ENCODE data around the gene ARHGAP42. TPM values are rescaled to one million over a fixed set of nuclear protein-coding genes. Genes with fewer than 3 reads are reported as not detected.

The ARHGAP42 gene
- total RNA-seq, 4 donors from 2014 or later = 5.1 to 10.6 (median 8.0) TPM

DNA sequence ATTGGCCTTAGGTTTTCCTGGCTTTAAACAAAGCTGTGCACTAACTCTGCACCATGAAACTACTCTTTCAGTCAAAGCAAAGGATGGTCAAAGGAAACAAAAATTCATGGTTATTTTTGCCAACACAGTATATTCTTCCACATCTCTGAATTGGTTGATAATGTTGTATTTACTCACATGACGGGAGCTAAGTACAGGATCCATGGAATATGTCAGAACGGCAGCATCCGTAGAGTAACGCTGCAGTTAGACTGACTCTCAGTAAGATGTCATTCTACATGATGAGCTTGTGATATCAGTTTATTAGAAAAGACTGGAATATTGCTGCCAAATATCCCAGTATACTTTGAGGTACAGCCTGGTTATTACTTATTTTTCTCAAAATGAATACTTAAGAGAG, 270.4 kb downstream of the ARHGAP42 start:
- H3K4me1 ChIP-seq = no peaks in the 10 kb centered on the region
- no peaks in the 10 kb centered on the region for H3K9me3 ChIP-seq
- TF ChIP-seq, protein P1, sequence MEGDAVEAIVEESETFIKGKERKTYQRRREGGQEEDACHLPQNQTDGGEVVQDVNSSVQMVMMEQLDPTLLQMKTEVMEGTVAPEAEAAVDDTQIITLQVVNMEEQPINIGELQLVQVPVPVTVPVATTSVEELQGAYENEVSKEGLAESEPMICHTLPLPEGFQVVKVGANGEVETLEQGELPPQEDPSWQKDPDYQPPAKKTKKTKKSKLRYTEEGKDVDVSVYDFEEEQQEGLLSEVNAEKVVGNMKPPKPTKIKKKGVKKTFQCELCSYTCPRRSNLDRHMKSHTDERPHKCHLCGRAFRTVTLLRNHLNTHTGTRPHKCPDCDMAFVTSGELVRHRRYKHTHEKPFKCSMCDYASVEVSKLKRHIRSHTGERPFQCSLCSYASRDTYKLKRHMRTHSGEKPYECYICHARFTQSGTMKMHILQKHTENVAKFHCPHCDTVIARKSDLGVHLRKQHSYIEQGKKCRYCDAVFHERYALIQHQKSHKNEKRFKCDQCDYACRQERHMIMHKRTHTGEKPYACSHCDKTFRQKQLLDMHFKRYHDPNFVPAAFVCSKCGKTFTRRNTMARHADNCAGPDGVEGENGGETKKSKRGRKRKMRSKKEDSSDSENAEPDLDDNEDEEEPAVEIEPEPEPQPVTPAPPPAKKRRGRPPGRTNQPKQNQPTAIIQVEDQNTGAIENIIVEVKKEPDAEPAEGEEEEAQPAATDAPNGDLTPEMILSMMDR (IDR thresholded peaks at IDR 0.05) = no peak
- TF ChIP-seq POLR2A (IDR thresholded peaks at IDR 0.05; ENCODE audit: low read depth) = no peak
- TF ChIP-seq POLR2AphosphoS5 (IDR thresholded peaks at IDR 0.05) = no peak
- no peak for TF ChIP-seq EP300 (IDR thresholded peaks at IDR 0.05)
- intact Hi-C loops (cut with DNase I) = no loop called here
- no peak overlapping the region for H3K27ac ChIP-seq (replicated peaks in 1 of 4)
- 79% methylated on average over 3 of the region's 4 CpGs for WGBS
- no peaks in the 10 kb centered on the region for H3K27me3 ChIP-seq
- H3K36me3 ChIP-seq = peaks cover 0 to 6% (median 3%) of the 10 kb centered on the region in 4 donors
- H3K4me3 ChIP-seq = no peak overlapping the region
- no peak for DNase-seq (ENCODE audit: extremely low spot score)

DNA sequence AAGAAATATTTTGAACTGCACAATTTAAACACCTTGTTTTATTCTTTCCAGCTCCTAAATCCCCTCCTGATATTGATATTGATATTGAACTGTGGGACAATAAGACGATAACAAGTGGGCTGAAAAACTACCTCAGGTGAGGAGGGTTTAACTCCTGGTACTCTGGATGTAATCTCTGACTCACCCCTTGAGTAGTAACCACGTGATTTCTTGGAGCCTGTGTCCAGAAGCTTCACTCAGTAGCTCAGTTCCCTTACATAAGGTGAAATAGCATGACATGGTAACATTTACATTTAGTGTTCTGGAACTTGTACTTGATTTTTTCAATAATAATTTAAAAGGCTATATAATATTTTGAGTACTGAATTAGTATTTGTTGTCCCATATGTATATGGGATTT, 274.5 kb downstream of the ARHGAP42 start:
- intact Hi-C loops (cut with DNase I) = no loop called here

DNA sequence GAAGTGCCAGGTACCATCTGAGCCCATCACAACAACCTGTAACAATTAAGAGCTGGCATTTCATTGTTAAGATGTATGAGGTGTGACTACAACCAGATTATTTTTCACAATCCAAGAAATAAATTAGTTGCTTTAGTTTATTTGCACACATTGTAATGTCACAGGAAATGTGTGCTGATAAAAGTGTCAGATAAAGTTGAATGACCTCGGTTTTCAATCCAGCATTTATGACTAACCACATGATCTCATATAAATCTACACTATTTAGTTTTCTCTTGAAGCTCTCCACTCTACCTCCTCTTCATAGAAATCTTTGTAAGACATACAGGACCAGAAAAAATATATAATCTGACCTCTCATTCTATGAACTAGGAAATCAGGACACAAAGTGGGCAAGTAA, 276.3 kb downstream of the ARHGAP42 start:
- Histone ChIP-seq H3K9me3 (no peaks in the 10 kb centered on the region), H3K4me3 (no peak overlapping the region), H3K27ac (replicated peaks in 1 of 4) (no peak overlapping the region), H3K4me1 (peaks cover 0 to 5% (median 0%) of the 10 kb centered on the region in 4 donors), H3K36me3 (peaks cover 0 to 9% (median 4%) of the 10 kb centered on the region in 4 donors), H3K27me3 (no peaks in the 10 kb centered on the region)
- 59% methylated on average over 1 of the region's 1 CpG for WGBS
- DNase-seq (ENCODE audit: extremely low spot score) = no peak
- TF ChIP-seq POLR2AphosphoS5 (IDR thresholded peaks at IDR 0.05) (no peak), EP300 (IDR thresholded peaks at IDR 0.05) (no peak), POLR2A (IDR thresholded peaks at IDR 0.05; ENCODE audit: low read depth) (no peak)
- TF ChIP-seq, protein P1 (IDR thresholded peaks at IDR 0.05) = no peak
- intact Hi-C loops (cut with DNase I) = no loop called here

More for the DNA sequence above, 274.5 kb downstream of the ARHGAP42 start:
- TF ChIP-seq POLR2AphosphoS5 (IDR thresholded peaks at IDR 0.05) = no peak
- TF ChIP-seq, protein P1 (IDR thresholded peaks at IDR 0.05) = no peak
- TF ChIP-seq EP300 (IDR thresholded peaks at IDR 0.05) = no peak
- no peak for TF ChIP-seq POLR2A (IDR thresholded peaks at IDR 0.05; ENCODE audit: low read depth)
- Histone ChIP-seq H3K27ac (replicated peaks in 1 of 4) (no peak overlapping the region), H3K36me3 (peaks cover 0 to 9% (median 4%) of the 10 kb centered on the region in 4 donors), H3K27me3 (no peaks in the 10 kb centered on the region), H3K4me3 (no peak overlapping the region), H3K9me3 (no peaks in the 10 kb centered on the region), H3K4me1 (peaks cover 0 to 5% (median 0%) of the 10 kb centered on the region in 4 donors)
- DNase-seq (ENCODE audit: extremely low spot score) = no peak
- 80% methylated on average over 2 of the region's 2 CpGs for WGBS

DNA sequence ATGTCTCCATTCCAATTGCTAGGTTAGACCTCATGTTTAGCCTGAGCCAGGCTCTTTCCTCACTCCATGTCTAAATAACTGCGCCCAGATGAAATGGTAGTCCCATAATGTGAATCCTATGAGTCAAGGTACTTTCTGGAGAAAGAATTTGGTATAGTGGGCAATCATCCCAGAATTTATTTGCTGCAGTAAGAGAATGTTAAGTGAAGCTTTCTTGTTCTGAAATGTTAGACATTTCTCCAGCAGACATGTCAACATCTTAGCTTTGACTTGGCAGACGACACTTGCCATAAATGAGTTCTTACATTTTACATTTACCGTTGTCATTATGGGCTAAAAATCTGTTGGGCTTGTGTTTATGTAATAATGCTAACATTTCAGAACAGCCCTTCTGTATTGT, 277.3 kb downstream of the ARHGAP42 start:
- DNase-seq (ENCODE audit: extremely low spot score) = no peak
- H3K36me3 ChIP-seq = peaks cover 0 to 9% (median 4%) of the 10 kb centered on the region in 4 donors
- 60% methylated on average over 3 of the region's 3 CpGs for WGBS

More for the DNA sequence above, 277.3 kb downstream of the ARHGAP42 start:
- H3K9me3 ChIP-seq = peaks cover 0 to 10% (median 3%) of the 10 kb centered on the region in 4 donors
- H3K4me3 ChIP-seq = no peak overlapping the region
- intact Hi-C loops (cut with DNase I) = no loop called here
- H3K4me1 ChIP-seq = peaks cover 0 to 5% (median 0%) of the 10 kb centered on the region in 4 donors
- TF ChIP-seq EP300 (IDR thresholded peaks at IDR 0.05) (no peak), POLR2A (IDR thresholded peaks at IDR 0.05; ENCODE audit: low read depth) (no peak), POLR2AphosphoS5 (IDR thresholded peaks at IDR 0.05) (no peak)
- TF ChIP-seq, protein P1 (IDR thresholded peaks at IDR 0.05) = no peak
- no peaks in the 10 kb centered on the region for H3K27me3 ChIP-seq
- no peak overlapping the region for H3K27ac ChIP-seq (replicated peaks in 1 of 4)
